Common myeloid progenitor, CD34-positive (primary cell): ENCODE data around the gene MIS18BP1.

Experiments
- CTCF ChIA-PET: fragments of 350-600 bp; sonication (Branson Sonifier 250); formaldehyde crosslinking; loops from one replicate; lab custom pipeline; 2021; ENCODE audit warnings: antibody characterized with exemption; lab: Charles Lee
- POLR2A ChIA-PET: fragments of 350-600 bp; sonication (Branson Sonifier 250); formaldehyde crosslinking; loops from one replicate; lab custom pipeline; 2021; ENCODE audit warnings: antibody characterized with exemption; lab: Charles Lee
- DNase-seq, 3 donors: peaks; one replicate each; pipeline versions ENCODE4 v3.0.0 to v3.0.0-alpha.2; 2013
- H3K27ac ChIP-seq, 2 experiments: 1 replicate in 1 of 2; 2 replicates in 1 of 2; pipeline ENCODE4 v1.7.0; 2013; ENCODE audit warnings: inconsistent platforms in 2 of 2, low read length in 2 of 2, mild to moderate bottlenecking in 2 of 2, low read depth in 1 of 2, moderate library complexity in 1 of 2; ENCODE audit not compliant: severe bottlenecking in 2 of 2, insufficient read depth in 1 of 2, poor library complexity in 1 of 2
- H3K27me3 ChIP-seq, 5 experiments: replicated peaks in 2 of 5; 1 replicate in 3 of 5; 2 replicates in 2 of 5; pipeline versions ENCODE4 v1.6.1 to v1.7.0; 2013; ENCODE audit warnings: low read length in 4 of 5, mild to moderate bottlenecking in 2 of 5, moderate library complexity in 2 of 5, inconsistent platforms in 1 of 5; ENCODE audit not compliant: insufficient read depth in 5 of 5, control insufficient read depth in 4 of 5
- H3K36me3 ChIP-seq, 4 experiments: 1 replicate in 2 of 4; 2 replicates in 2 of 4; pipeline versions ENCODE4 v1.6.1 to v1.7.0; 2013; ENCODE audit warnings: low read length in 3 of 4, control low read depth in 1 of 4, mild to moderate bottlenecking in 1 of 4; ENCODE audit not compliant: control insufficient read depth in 4 of 4, insufficient read depth in 4 of 4
- H3K4me1 ChIP-seq, 4 experiments: 1 replicate in 3 of 4; 2 replicates in 1 of 4; pipeline versions ENCODE4 v1.6.1 to v1.7.1; 2013; ENCODE audit warnings: low read length in 3 of 4, mild to moderate bottlenecking in 3 of 4, control low read depth in 1 of 4, inconsistent platforms in 1 of 4, moderate library complexity in 1 of 4; ENCODE audit not compliant: control insufficient read depth in 4 of 4, insufficient read depth in 4 of 4; ENCODE audit errors: control extremely low read depth in 1 of 4
- H3K4me3 ChIP-seq, 7 experiments: 1 replicate in 4 of 7; 2 replicates in 3 of 7; pipeline versions ENCODE4 v1.5.1 to v1.7.0; 2013; ENCODE audit warnings: mild to moderate bottlenecking in 7 of 7, low read length in 6 of 7, moderate library complexity in 6 of 7, inconsistent platforms in 2 of 7, low read depth in 2 of 7, control low read depth in 1 of 7; ENCODE audit not compliant: insufficient read depth in 4 of 7, control insufficient read depth in 1 of 7; ENCODE audit errors: extremely low read depth in 1 of 7
- H3K9me3 ChIP-seq, 5 experiments: 1 replicate in 4 of 5; 2 replicates in 1 of 5; pipeline versions ENCODE4 v1.6.1 to v1.7.1; 2013; ENCODE audit warnings: low read length in 4 of 5, mild to moderate bottlenecking in 2 of 5, inconsistent platforms in 1 of 5, low read depth in 1 of 5, moderate library complexity in 1 of 5; ENCODE audit not compliant: control insufficient read depth in 4 of 5, insufficient read depth in 2 of 5; ENCODE audit errors: control extremely low read depth in 1 of 5
- WGBS: methylation state at CpG from one replicate; pipeline ENCODE4 v1.1.5; 2013; ENCODE audit not compliant: insufficient coverage; 5-methylcytosine and 5-hydroxymethylcytosine counted together

Gene MIS18BP1

GRCh38 chr14:45247427-45247826 is 5.6 kb downstream of the MIS18BP1 start:
- H3K4me3 ChIP-seq = no peak overlapping the region
- peak overlapping the region in 1 of 2 experiments; percentile 65 for H3K27ac ChIP-seq
- ChIA-PET CTCF (interaction anchor here (1.3 to 2.9 kb wide), 2 partner anchors 7 to 21 kb away, joined by 3 to 12 read pairs; no protein-coding TSS in a partner anchor), POLR2A (no interaction called here)
- peak in 1 of 3 donors; percentile 24 for DNase-seq
- H3K36me3 ChIP-seq = peaks cover 0 to 4% (median 1%) of the 10 kb centered on the region in 4 experiments
- no peaks in the 10 kb centered on the region for H3K9me3 ChIP-seq
- no peaks in the 10 kb centered on the region for H3K27me3 ChIP-seq
- no CpG with 5 or more reads among the region's 1 CpG for WGBS
- peaks cover 21 to 58% (median 49%) of the 10 kb centered on the region in 4 experiments for H3K4me1 ChIP-seq

- Histone ChIP-seq H3K4me3 (peak overlapping the region in 3 of 7 experiments; percentile 8 to 42 (median 26)), H3K27me3 (no peaks in the 10 kb centered on the region), H3K9me3 (no peaks in the 10 kb centered on the region), H3K4me1 (peaks cover 21 to 55% (median 46%) of the 10 kb centered on the region in 4 experiments), H3K27ac (peak overlapping the region in 1 of 2 experiments; percentile 65), H3K36me3 (peaks cover 0 to 7% (median 5%) of the 10 kb centered on the region in 4 experiments)
- ChIA-PET CTCF (interaction anchor here (1.0 to 1.3 kb wide), 2 partner anchors 13 to 20 kb away, joined by 3 to 4 read pairs; no protein-coding TSS in a partner anchor), POLR2A (no interaction called here)
- peak; percentile 14 to 78 (median 64) for DNase-seq
- no CpG with 5 or more reads among the region's 1 CpG for WGBS
These were observed 6.3 kb downstream of the MIS18BP1 start for GRCh38 chr14:45246691-45247090.

GRCh38 chr14:45246151-45246550 is 6.9 kb downstream of the MIS18BP1 start:
- H3K4me3 ChIP-seq = no peak overlapping the region
- H3K36me3 ChIP-seq = peaks cover 2 to 9% (median 6%) of the 10 kb centered on the region in 4 experiments
- no peak for DNase-seq
- H3K27ac ChIP-seq = peak overlapping the region in 1 of 2 experiments; percentile 65
- WGBS = 91% methylated on average over 2 of the region's 3 CpGs
- no peaks in the 10 kb centered on the region for H3K9me3 ChIP-seq
- peaks cover 19 to 50% (median 41%) of the 10 kb centered on the region in 4 experiments for H3K4me1 ChIP-seq
- no peaks in the 10 kb centered on the region for H3K27me3 ChIP-seq
- CTCF ChIA-PET = interaction anchor here (1.0 kb wide), 1 partner anchor 13 kb away, joined by 4 read pairs; no protein-coding TSS in a partner anchor
- POLR2A ChIA-PET = no interaction called here

GRCh38 chr14:45242706-45243105 is 10.3 kb downstream of the MIS18BP1 start:
- 30% methylated on average over 2 of the region's 3 CpGs for WGBS
- Histone ChIP-seq H3K4me3 (no peak overlapping the region), H3K27me3 (no peaks in the 10 kb centered on the region), H3K36me3 (peaks cover 8 to 19% (median 13%) of the 10 kb centered on the region in 4 experiments), H3K9me3 (no peaks in the 10 kb centered on the region), H3K27ac (peak overlapping the region in 1 of 2 experiments; percentile 59), H3K4me1 (peaks cover 0 to 22% (median 19%) of the 10 kb centered on the region in 4 experiments)
- DNase-seq = peak in 2 of 3 donors; percentile 14 to 29
- CTCF ChIA-PET = interaction anchor here (1.1 to 2.8 kb wide), 5 partner anchors 10 to 35 kb away, joined by 3 to 23 read pairs (median 7); partner anchors contain the start of gene MIS18BP1
- POLR2A ChIA-PET = no interaction called here

- WGBS = 100% methylated on average over 1 of the region's 2 CpGs
- Histone ChIP-seq H3K9me3 (no peaks in the 10 kb centered on the region), H3K36me3 (peaks cover 13 to 52% (median 27%) of the 10 kb centered on the region in 4 experiments), H3K27ac (no peak overlapping the region), H3K4me3 (no peak overlapping the region), H3K4me1 (peaks cover 0 to 4% (median 2%) of the 10 kb centered on the region in 4 experiments), H3K27me3 (no peaks in the 10 kb centered on the region)
- CTCF ChIA-PET = interaction anchor here (2.3 to 3.0 kb wide), 2 partner anchors 10 to 14 kb away, joined by 6 to 12 read pairs; partner anchors contain the start of gene MIS18BP1
- no peak for DNase-seq
- POLR2A ChIA-PET = no interaction called here
These were observed 14.0 kb downstream of the MIS18BP1 start for GRCh38 chr14:45238988-45239387.

- DNase-seq = no peak
- Histone ChIP-seq H3K27me3 (no peaks in the 10 kb centered on the region), H3K4me1 (no peaks in the 10 kb centered on the region), H3K27ac (no peak overlapping the region), H3K36me3 (peaks cover 22 to 87% (median 54%) of the 10 kb centered on the region in 4 experiments), H3K9me3 (no peaks in the 10 kb centered on the region), H3K4me3 (no peak overlapping the region)
- 100% methylated on average over 1 of the region's 4 CpGs for WGBS
- ChIA-PET CTCF (interaction anchor here (1.6 kb wide), 1 partner anchor 20 kb away, joined by 3 read pairs; no protein-coding TSS in a partner anchor), POLR2A (no interaction called here)
These were observed 25.4 kb downstream of the MIS18BP1 start for GRCh38 chr14:45227566-45227965.
